ENCODE results near the gene DGKZ. TPM values are rescaled to one million over a fixed set of nuclear protein-coding genes. Genes with fewer than 3 reads are reported as not detected.

Gene DGKZ
- total RNA-seq, 2 experiments from 2014 or later = 159 to 166 TPM

GRCh38 chr11:46336563-46337180, 10.6 kb upstream of the DGKZ start:
- intact Hi-C loops (cut with DNase I, micrococcal nuclease) = no loop called here
- H3K4me3 ChIP-seq (ENCODE audit: low read length) = no peak overlapping the region
- TF ChIP-seq, protein P1, sequence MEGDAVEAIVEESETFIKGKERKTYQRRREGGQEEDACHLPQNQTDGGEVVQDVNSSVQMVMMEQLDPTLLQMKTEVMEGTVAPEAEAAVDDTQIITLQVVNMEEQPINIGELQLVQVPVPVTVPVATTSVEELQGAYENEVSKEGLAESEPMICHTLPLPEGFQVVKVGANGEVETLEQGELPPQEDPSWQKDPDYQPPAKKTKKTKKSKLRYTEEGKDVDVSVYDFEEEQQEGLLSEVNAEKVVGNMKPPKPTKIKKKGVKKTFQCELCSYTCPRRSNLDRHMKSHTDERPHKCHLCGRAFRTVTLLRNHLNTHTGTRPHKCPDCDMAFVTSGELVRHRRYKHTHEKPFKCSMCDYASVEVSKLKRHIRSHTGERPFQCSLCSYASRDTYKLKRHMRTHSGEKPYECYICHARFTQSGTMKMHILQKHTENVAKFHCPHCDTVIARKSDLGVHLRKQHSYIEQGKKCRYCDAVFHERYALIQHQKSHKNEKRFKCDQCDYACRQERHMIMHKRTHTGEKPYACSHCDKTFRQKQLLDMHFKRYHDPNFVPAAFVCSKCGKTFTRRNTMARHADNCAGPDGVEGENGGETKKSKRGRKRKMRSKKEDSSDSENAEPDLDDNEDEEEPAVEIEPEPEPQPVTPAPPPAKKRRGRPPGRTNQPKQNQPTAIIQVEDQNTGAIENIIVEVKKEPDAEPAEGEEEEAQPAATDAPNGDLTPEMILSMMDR (IDR thresholded peaks at IDR 0.05) = no peak
- H3K27ac ChIP-seq (ENCODE audit: low read depth in 1 of 2, low read length in 2 of 2) = no peak overlapping the region
- peaks cover 91% of the 10 kb centered on the region for H3K4me1 ChIP-seq (ENCODE audit: insufficient read depth, low read length)
- ATAC-seq (ENCODE audit: poor library complexity) = peak; percentile 22
- no peaks in the 10 kb centered on the region for H3K36me3 ChIP-seq (ENCODE audit: insufficient read depth, low read length)
- peak in 3 of 14 experiments; percentile 37 to 59 (median 52) for DNase-seq
- H3K9me3 ChIP-seq (ENCODE audit: control insufficient read depth in 1 of 2, insufficient read depth in 1 of 2, low read length in 2 of 2) = no peaks in the 10 kb centered on the region
- Mint-ChIP-seq H3K27me3 (no peaks in the 10 kb centered on the region), H3K36me3 (ENCODE audit: low read depth) (peaks cover 10% of the 10 kb centered on the region), H3K4me3 (peak overlapping the region; percentile 76), H3K9me3 (no peaks in the 10 kb centered on the region), H3K27ac (peak overlapping the region; percentile 91), H3K4me1 (ENCODE audit: low read depth) (peaks cover 85% of the 10 kb centered on the region)
- H3K27me3 ChIP-seq (ENCODE audit: control insufficient read depth in 1 of 2, insufficient read depth in 2 of 2, low read length in 2 of 2) = peaks cover 0 to 5% of the 10 kb centered on the region in 2 experiments
- CTCF ChIA-PET = no interaction called here
- POLR2A ChIA-PET = interaction anchor here (8.6 kb wide), 1 partner anchor 12 kb away, joined by 266 read pairs; the partner anchor contains the start of gene DGKZ

- POLR2A ChIA-PET = interaction anchor here (2.4 to 8.6 kb wide), 2 partner anchors 11 kb away, joined by 9 to 266 read pairs; partner anchors contain the start of gene DGKZ
- H3K4me1 ChIP-seq (ENCODE audit: insufficient read depth, low read length) = peaks cover 92% of the 10 kb centered on the region
These were observed 9.5 kb upstream of the DGKZ start for GRCh38 chr11:46337626-46338345.

GRCh38 chr11:46338636-46338987, 8.7 kb upstream of the DGKZ start:
- ChIA-PET CTCF (no interaction called here), POLR2A (interaction anchor here (2.4 to 2.8 kb wide), 2 partner anchors 8 to 10 kb away, joined by 9 to 11 read pairs; no protein-coding TSS in a partner anchor)
- ATAC-seq (ENCODE audit: poor library complexity) = no peak
- H3K36me3 Mint-ChIP-seq (ENCODE audit: low read depth) = peaks cover 6% of the 10 kb centered on the region
- Histone ChIP-seq H3K9me3 (ENCODE audit: control insufficient read depth in 1 of 2, insufficient read depth in 1 of 2, low read length in 2 of 2) (no peaks in the 10 kb centered on the region), H3K4me3 (ENCODE audit: low read length) (no peak overlapping the region), H3K27ac (ENCODE audit: low read depth in 1 of 2, low read length in 2 of 2) (peak overlapping the region in 1 of 2 donors; percentile 47), H3K27me3 (ENCODE audit: control insufficient read depth in 1 of 2, insufficient read depth in 2 of 2, low read length in 2 of 2) (peaks cover 0 to 3% of the 10 kb centered on the region in 2 experiments), H3K36me3 (ENCODE audit: insufficient read depth, low read length) (no peaks in the 10 kb centered on the region), H3K4me1 (ENCODE audit: insufficient read depth, low read length) (peaks cover 92% of the 10 kb centered on the region)
- peaks cover 94% of the 10 kb centered on the region for H3K4me1 Mint-ChIP-seq (ENCODE audit: low read depth)
- H3K27me3 Mint-ChIP-seq = no peaks in the 10 kb centered on the region
- no peaks in the 10 kb centered on the region for H3K9me3 Mint-ChIP-seq
- no peak for DNase-seq
- intact Hi-C loops (cut with DNase I, micrococcal nuclease) = no loop called here
- peak overlapping the region; percentile 53 for H3K4me3 Mint-ChIP-seq
- H3K27ac Mint-ChIP-seq = peak overlapping the region; percentile 80
- TF ChIP-seq, protein P1 (IDR thresholded peaks at IDR 0.05) = no peak

More at GRCh38 chr11:46337626-46338345, 9.5 kb upstream of the DGKZ start:
- Histone ChIP-seq H3K4me3 (ENCODE audit: low read length) (no peak overlapping the region), H3K27me3 (ENCODE audit: control insufficient read depth in 1 of 2, insufficient read depth in 2 of 2, low read length in 2 of 2) (peaks cover 0 to 5% of the 10 kb centered on the region in 2 experiments), H3K9me3 (ENCODE audit: control insufficient read depth in 1 of 2, insufficient read depth in 1 of 2, low read length in 2 of 2) (no peaks in the 10 kb centered on the region), H3K36me3 (ENCODE audit: insufficient read depth, low read length) (no peaks in the 10 kb centered on the region), H3K27ac (ENCODE audit: low read depth in 1 of 2, low read length in 2 of 2) (no peak overlapping the region)
- Mint-ChIP-seq H3K9me3 (no peaks in the 10 kb centered on the region), H3K27ac (no peak overlapping the region), H3K27me3 (no peaks in the 10 kb centered on the region), H3K36me3 (ENCODE audit: low read depth) (peaks cover 9% of the 10 kb centered on the region), H3K4me1 (ENCODE audit: low read depth) (peaks cover 89% of the 10 kb centered on the region), H3K4me3 (peak overlapping the region; percentile 58)
- TF ChIP-seq, protein P1 (IDR thresholded peaks at IDR 0.05) = no peak
- DNase-seq (no peak), ATAC-seq (ENCODE audit: poor library complexity) (no peak)
- CTCF ChIA-PET = no interaction called here
- intact Hi-C loops (cut with DNase I, micrococcal nuclease) = no loop called here
